Measurements from ENCODE around the gene DUSP23. TPM values are rescaled to one million over a fixed set of nuclear protein-coding genes. Genes with fewer than 3 reads are reported as not detected.
A peak's percentile ranks its signal among the peaks of the same experiment; 100 is the strongest.

The DUSP23 gene
- polyA plus RNA-seq (ENCODE audit: insufficient read length in 3 of 3), result 10 to 100 TPM; 22.8 to 29.0 (median 23.6) TPM

DNA sequence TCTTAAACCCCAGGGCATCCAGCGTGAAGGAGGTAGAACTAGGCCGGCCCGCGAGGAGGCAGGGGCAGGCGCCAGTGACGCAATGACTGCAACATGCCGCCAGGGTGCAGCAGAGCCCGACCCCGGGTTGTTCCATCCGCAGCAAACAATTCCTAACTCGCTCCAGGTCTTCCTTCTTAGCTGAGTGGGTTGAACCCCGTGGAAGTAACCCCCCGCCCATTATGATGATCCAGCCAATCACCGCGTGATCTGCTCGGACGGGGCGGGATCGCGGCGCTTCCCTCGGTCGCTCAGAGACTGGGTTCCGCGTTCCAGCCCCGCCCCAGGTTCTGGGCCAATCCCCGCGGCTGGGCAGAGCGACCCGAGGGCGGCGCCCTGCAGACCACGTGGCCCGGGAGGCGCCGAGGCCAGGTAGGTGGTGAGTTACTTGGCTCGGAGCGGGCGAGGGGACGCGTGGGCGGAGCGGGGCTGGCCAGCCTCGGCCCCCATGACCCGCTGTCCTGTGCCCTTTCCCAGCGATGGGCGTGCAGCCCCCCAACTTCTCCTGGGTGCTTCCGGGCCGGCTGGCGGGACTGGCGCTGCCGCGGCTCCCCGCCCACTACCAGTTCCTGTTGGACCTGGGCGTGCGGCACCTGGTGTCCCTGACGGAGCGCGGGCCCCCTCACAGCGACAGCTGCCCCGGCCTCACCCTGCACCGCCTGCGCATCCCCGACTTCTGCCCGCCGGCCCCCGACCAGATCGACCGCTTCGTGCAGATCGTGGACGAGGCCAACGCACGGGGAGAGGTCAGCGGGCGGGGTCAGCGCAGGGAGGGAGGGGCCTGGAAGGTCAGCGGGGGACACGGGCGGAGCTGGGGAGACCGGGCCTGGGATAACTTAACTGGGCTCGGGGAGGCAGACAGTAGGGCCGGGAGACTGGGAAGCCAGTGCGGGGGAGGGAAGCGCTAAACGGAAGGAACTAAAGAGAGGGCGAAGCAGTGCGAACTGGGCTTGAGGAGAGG lies at the start of gene DUSP23:
Gene DUSP23 (plus strand): TSS at position 380 of the 1,000 bp plus-strand sequence. CDS start 139 bp downstream, at position 519.
- peak; percentile 89 to 93 (median 90) for DNase-seq (ENCODE audit: low read depth in 3 of 3, low spot score in 2 of 3)

DNA sequence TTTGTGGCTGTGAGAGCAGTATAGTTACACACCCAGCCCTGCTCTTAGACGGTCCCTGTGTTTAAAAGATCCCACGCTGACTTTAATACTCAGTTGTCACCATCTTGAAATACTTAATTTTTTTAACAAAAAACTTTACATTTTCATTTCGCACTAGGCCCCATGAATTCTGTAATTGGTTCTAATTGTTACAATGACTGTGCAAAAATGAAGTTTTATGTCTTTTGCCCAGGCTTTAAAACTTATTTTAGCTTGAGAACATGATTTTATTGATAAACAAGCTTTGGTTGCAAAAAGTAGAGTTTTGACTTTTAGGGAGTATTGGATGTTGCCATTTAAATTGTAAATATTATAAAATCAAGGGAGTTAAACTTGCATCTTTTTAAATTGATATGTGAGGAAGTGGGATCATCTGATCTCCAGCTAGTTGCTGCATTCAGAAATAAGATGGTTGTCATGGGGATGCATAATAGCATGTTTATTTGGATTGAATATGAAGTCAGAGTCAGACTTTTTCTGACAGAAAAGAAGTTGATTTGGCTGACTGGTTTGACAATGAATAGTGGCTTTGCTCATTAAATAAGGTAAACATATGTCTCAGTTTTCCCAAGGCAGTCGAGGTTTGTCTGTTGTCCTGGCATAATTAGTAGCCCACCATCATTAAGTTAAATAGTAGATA lies 43.4 kb upstream of the DUSP23 start:
- no peak for DNase-seq (ENCODE audit: low read depth in 3 of 3, low spot score in 2 of 3)

DNA sequence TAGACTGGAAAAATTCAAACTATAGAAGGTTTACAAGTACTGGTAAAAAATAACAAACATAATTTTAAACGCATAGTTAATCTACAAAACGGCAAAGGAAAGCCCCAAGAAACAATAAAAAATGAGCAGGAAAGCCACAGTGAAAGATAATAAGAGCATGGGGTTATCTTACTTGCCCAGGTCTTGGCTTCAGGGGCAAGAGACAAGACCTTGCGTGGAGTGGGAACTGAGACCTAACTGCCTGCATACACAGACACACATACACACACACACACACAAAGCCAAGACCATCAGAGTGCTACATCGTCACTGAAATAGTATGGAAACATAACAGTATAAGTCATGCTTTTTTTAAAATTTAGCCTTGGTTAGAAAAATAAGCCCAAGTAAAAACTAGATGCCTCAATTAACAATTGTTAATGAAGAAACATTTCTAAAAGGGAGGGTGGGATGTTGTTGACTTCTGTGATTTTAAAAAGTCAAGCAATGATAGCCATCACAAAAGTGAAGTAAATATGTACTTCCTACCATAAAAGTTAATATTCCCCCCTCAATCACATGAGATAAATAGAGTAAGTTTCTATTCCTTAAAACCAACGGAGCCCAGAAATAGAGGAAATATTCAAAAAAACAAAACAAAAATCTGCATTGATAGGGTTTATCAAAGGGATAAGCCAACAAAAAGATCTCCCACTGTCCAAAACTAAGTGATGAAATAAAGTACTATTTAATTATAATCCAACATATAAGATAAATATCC lies 36.9 kb upstream of the DUSP23 start:
- no peak for DNase-seq (ENCODE audit: low read depth in 3 of 3, low spot score in 2 of 3)

DNA sequence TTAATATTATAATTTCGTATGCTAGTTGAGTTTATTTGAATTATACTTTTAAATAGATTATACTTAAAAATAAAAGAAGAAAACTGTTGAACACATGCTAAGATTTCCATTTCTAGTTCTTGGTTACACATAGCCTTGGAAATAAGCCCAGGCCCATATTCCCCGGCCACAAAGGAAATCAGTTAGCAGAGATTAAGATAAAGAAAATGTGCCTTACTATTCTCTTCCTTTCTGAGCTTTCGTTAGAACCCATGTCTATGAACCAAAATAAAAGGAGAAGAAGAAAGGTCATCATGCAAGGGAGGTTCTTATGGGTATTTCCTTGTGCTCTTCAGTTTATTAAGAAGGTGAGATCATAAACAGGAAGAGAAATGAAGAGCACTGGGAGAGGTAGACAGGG lies 34.1 kb upstream of the DUSP23 start:
- no peak for DNase-seq (ENCODE audit: low read depth in 3 of 3, low spot score in 2 of 3)

DNA sequence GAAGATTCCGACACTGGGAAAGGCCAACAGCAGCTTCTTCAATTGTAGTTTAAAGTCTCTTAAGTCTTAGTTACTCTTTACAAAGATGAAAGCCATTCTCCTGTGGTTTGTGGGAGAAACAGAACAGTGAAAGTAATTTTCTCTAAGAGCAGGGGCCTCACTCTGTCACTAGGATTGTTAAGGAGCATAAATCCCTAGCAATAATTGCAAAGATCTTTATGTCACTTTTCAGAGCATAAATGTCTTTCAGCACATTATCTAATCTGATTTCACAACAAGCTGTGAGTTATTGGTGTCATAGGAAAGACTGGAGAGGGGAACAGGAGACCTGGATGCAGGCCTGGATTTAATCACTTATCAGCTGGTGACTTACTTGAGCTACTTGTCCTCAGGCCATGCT lies 32.4 kb upstream of the DUSP23 start:
- no peak for DNase-seq (ENCODE audit: low read depth in 3 of 3, low spot score in 2 of 3)

DNA sequence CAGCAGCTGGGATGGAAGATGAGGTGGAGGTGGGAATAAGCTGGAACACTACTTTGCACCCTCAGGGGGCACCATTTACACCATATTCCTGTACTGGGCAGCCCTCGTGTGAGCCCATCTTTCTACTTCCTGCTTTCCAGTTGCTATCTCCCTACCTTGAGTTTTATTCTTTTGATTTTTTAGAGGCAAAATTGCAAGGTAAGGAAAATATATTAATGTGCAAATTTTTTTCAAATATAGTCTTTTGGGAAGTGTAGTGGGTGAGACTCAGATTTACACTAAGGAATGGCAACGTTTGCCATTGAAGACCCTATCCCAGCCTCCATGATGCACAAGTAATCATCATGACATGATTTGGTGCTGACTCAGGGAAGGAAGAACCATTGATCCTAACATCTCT lies 31.1 kb upstream of the DUSP23 start:
- DNase-seq (ENCODE audit: low read depth in 3 of 3, low spot score in 2 of 3), result no peak

DNA sequence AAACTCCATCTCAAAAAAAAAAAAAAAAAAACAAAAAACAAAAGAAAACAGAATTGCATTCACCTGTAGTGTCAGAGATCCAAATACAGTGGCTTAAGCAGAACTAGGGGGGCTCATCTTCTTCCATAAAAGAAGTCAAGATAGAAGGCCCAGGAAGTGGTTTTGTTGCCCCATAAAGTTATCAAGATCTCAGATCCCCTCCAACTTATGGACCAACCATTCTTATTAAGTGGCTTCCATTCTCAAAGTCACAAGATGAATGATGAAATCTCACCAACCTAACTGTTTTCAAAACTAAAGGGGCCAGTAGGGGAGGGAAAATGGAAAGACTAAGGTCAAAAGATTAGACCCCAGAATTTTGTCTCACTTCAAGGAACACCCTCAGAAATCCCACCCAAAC lies 30.1 kb upstream of the DUSP23 start:
- no peak for DNase-seq (ENCODE audit: low read depth in 3 of 3, low spot score in 2 of 3)

DNA sequence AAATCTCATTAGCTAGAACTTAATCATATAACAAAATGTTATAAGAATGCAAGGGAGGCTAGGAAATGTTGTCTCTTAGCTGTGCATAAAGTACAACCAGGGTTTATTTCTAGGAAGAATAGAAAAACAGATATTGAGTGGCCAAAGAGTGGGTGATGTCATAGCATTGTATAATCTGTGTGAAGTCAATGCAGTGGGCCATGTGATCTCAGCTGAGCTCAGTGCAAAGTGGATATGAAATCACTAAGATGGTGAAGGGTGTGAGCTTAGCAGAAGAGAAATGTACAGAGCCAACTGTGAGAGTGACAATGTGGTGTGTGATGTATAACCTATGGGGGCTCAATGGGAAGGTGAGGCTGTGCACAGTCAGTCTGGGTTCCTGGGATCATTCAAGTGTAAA lies 29.7 kb upstream of the DUSP23 start:
- no peak for DNase-seq (ENCODE audit: low read depth in 3 of 3, low spot score in 2 of 3)

DNA sequence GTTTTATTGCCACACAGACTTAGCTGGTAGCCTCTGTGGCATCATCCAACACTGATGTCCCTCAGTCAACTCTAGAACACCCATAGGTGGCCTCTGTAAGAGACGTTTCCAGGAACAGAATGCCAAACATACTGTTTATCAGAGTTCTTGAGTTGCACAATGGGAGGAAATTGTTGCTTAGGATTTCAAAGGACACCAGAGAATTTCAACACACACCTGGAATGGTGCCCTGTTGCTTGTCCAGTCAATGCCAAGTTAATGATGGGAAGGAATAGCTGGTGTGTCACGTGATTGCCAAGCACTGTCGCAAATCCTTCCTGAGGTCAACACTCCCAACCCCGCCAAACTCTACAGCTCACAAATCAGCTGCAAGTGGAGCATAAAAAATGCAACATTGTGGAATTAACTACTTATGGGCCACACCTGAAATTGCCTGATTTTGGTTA lies 28.6 kb upstream of the DUSP23 start:
- no peak for DNase-seq (ENCODE audit: low read depth in 3 of 3, low spot score in 2 of 3)

DNA sequence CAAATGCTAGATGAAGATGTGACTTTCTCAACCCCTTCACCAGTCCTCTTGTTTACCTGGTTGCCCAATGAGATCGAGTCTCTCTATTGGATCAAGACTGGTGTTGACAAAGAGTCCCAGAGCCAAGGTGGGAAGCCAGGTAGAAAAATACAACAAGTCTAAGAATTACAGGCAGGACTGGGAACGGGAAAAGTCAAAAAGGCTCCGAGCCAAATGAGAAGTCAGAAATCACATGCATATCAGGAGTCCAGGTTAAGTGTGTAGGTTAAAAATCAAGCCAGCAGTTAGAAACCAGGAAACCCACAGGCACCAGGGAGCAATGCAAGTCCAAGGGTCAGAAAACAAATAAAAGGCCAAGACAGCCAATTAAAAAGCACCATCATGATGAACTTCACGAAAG lies 27.4 kb upstream of the DUSP23 start:
- no peak for DNase-seq (ENCODE audit: low read depth in 3 of 3, low spot score in 2 of 3)

DNA sequence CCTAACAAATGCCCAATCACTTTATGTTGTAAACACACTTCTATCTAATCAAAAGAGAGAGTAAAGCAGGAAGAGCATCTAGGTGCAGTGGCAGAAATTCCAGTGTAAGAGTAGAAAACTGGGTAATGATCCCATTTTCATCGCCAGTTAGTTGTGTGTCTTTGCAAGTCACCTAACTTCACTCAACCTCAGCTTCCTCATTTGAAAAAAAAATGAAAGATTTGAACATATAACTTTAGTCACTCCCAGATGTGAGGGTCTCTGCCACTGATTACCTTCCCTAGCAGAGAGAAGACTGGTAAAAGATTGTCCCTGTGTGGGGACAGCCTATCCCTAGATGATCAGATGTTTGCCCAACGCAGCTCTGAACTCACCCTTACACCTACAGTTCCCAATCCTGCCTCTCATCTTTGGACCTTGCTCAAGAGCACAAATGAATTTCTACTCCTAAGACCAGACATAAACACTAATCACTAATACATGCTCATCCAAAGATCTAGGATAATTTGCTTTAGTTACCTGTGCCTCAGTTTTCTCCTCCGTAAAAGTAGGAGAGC lies 25.2 kb upstream of the DUSP23 start:
- DNase-seq (ENCODE audit: low read depth in 3 of 3, low spot score in 2 of 3), result no peak

DNA sequence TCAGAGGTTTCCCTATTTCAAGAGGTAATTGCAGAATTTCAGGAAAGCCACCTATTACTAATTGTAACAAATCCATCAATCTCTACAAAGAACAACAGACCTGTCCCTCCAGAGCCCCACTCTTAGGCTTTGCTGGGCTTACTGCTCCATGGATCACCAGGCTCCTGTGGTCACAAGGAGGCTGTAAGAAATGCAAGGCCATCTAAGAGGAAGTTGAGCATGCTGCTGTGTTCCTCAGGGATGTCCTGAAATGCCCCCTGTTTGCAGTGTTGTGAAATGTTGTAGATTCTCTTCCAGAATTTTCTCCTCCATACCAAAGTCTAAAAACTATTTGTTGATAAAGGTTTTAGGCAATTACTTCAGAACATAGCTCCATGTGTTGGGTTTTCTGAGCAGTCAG lies 24.4 kb upstream of the DUSP23 start:
- DNase-seq (ENCODE audit: low read depth in 3 of 3, low spot score in 2 of 3), result no peak

DNA sequence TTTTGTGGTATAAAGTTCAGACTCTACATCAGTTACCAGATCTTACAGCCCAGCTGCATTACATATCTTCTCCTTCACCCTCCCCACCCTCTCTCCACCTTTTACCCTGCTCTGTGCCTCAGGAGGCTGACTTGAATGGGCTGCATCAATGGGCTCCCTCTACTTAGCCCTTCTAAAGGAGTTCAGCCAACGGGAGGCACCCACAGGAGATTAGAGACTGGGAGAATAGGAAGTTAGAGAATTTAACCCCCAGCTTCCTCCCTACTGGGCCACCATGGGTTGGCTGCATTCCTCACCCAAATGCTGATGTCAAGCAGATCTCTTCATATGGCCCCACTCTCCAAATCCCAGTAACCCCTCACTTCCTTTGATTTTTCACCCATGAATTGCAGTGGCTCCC lies 17.1 kb upstream of the DUSP23 start:
- DNase-seq (ENCODE audit: low read depth in 3 of 3, low spot score in 2 of 3), result no peak

DNA sequence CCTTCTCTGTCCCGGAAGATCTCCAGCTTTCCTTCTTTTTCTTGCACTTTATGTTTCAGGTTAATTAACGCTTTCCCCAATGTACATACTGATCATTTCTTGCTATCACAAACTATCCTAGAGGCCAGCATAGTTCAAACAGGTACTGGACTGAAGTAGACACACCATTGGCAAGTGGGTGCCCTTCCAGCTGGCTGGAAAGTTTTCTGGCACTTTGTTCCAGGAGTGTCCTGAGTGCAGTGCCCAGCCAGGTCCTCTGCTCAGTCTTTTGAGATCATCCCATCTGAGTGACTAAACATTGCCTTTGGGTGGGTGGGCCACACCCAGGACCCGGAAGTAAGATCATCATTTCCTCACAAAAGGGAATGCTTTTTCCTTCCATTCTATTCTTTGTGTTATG lies 15.0 kb upstream of the DUSP23 start:
- DNase-seq (ENCODE audit: low read depth in 3 of 3, low spot score in 2 of 3), result no peak

DNA sequence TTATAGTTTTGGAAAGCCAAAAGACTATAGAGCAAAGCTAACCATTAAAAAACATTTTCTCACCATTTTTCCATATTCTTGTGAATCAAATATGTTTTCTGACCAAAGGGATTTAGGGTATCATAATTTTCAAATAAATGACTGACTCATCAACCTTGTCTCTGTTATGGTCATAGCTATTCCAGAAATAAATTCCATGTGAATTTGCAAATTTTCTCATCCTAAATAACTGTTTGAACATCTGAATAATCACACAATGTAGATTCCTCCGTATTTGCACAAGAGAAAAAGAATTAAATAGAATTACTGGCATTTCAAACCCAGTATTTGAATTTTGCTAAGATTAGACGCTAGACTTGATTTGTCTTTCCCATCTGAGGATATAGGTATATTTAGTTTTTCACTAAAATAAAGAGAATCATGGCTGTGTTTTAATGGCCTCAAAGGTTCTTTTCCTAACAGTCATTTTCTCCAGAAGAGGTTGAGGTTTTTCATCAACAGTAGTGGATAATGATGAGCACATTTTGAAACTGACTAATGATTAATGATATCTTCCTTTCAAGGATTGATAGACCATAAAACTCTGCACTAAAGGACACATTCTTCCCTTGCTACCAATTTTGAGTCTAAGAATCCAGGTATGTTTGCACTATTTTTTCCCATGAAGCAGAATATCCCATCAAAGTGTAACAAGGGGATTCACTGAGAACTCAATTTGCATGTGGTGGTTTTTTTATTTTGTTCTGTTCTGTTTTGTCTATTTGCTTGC lies 9.5 kb upstream of the DUSP23 start:
- DNase-seq (ENCODE audit: low read depth in 3 of 3, low spot score in 2 of 3), result no peak

DNA sequence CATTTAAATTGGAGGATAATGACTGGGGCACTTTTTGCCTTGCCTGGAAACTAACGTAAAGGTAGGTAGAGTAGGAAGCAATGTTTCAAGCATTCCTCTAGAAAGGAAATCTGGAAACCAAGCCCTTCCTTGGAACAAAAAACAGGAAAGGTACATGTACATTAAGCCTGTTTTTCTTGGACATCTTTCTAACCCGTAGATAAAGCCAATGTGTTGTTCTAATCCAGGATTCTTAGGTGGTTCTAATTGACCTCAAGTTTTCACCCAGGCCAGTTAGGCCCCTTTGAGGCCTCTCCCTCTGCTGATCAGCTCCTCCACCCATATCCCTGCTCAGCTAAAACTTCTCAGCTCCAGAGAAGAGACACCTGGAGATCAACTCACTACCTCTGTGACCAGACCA lies 6.3 kb upstream of the DUSP23 start:
- no peak for DNase-seq (ENCODE audit: low read depth in 3 of 3, low spot score in 2 of 3)

DNA sequence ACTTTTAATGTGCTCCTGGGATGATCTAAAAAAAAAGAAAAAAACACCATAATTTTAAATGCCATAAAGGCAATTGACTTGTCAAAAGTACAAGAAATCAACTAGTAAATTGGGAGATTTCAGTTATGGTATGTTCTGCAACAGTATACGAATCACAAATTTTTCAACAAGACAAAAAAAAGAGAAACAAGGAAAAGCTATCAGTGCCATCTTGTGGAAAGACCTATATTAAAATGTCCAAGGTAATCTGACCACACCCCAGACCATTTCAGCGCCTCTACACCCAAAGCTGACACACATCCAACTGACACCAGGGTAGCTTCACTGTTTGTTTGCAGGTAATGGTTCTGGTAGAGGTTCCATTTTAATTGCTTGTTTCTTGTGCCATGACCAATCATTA lies 5.0 kb upstream of the DUSP23 start:
- no peak for DNase-seq (ENCODE audit: low read depth in 3 of 3, low spot score in 2 of 3)

DNA sequence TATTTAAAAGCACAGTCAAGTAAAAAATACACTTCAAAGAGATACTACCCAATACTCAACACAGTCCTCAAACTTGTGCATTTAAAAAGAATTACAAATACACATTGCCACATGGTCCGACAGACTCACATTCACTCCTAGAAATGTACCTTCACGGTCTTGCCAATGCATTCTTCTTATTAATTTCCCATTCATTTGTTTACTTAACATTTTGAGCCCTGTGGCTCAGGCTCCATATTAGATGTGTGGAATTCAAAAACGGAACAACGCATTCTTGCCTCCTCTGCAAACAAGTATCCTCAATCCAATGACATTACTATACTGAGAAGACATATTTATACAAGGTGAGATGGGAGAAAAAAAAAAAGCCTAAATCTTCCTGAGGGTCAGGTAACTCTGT lies 2.5 kb upstream of the DUSP23 start:
- no peak for DNase-seq (ENCODE audit: low read depth in 3 of 3, low spot score in 2 of 3)

DNA sequence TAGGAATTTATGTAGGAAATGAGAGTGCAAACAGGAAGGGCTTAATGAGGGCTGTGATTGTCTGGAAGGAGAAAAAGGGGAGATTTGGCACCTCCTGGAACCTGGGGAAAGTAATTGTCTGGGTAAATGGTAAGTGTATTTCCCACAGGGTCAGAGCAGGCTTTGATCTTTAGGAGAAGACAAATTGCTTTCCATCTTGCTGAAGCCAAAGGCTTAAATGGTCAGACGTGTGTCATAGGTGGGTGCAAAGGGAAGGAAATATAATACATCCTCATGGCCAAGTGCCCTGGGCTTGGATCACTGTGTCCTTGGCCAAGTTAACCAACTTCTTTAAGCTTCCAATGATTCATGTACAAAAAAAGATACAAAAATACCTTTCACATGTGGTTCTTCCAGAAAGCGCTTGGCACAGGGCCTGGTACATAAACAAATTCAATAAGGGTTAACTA lies 1.3 kb upstream of the DUSP23 start:
- DNase-seq (ENCODE audit: low read depth in 3 of 3, low spot score in 2 of 3), result no peak

DNA sequence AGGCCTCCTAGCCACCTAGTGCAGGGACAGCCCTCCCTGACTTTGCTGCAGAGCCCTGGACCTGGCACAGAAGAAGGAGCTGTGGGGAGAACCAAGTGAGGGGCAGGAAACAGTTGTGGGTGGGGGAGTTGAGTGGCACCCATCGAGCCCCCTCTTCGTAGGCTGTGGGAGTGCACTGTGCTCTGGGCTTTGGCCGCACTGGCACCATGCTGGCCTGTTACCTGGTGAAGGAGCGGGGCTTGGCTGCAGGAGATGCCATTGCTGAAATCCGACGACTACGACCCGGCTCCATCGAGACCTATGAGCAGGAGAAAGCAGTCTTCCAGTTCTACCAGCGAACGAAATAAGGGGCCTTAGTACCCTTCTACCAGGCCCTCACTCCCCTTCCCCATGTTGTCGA lies 1.2 kb downstream of the DUSP23 start:
- no peak for DNase-seq (ENCODE audit: low read depth in 3 of 3, low spot score in 2 of 3)

All from right renal cortex interstitium (tissue), 3 donors.